B cell (primary cell): Measurements from ENCODE around the gene KLRF2. TPM values are rescaled to one million over a fixed set of nuclear protein-coding genes. Genes with fewer than 3 reads are reported as not detected.

Experiments used
- ATAC-seq: fragments of 200-7000 bp; cut with Tn5 transposase; one replicate; pipeline ENCODE4 v1.10.0; 2021; ENCODE audit warnings: low read depth, mild to moderate bottlenecking, moderate number of reproducible peaks, moderate library complexity
- CTCF ChIA-PET: fragments of 350-600 bp; sonication (Branson Sonifier 250); formaldehyde crosslinking; loops from one replicate; lab custom pipeline; 2021; ENCODE audit warnings: antibody characterized with exemption, inconsistent platforms; lab: Charles Lee
- POLR2A ChIA-PET: fragments of 350-600 bp; sonication (Branson Sonifier 250); formaldehyde crosslinking; loops from one replicate; lab custom pipeline; 2021; ENCODE audit warnings: antibody characterized with exemption; lab: Charles Lee
- DNase-seq: peaks from one replicate; pipeline ENCODE4 v3.0.0; 2013
- H2AFZ ChIP-seq: 2 replicates; pipeline ENCODE4 v1.6.1; 2012; ENCODE audit warnings: mild to moderate bottlenecking, low read depth, low read length; ENCODE audit not compliant: insufficient read depth, poor library complexity, severe bottlenecking
- H3K27ac ChIP-seq, 2 donors: 1 replicate in 1 of 2; 2 replicates in 1 of 2; pipeline ENCODE4 v1.5.1; 2012 to 2013; ENCODE audit warnings: low read length in 2 of 2, mild to moderate bottlenecking in 2 of 2, moderate library complexity in 1 of 2
- H3K27me3 ChIP-seq, 4 experiments: fragments of 200-600 bp in 1 of 4; sonication (generic) in 1 of 4; replicated peaks in 1 of 4; 1 replicate in 2 of 4; 2 replicates in 2 of 4; pipeline versions ENCODE4 v1.6.1 to v1.7.0; 2013 to 2016; ENCODE audit warnings: low read length in 3 of 4, mild to moderate bottlenecking in 2 of 4, mixed read lengths in 1 of 4, moderate library complexity in 1 of 4; ENCODE audit not compliant: insufficient read depth in 4 of 4, control insufficient read depth in 3 of 4; ENCODE audit errors: control extremely low read depth in 1 of 4
- H3K36me3 ChIP-seq, 2 experiments: replicated peaks in 1 of 2; 1 replicate in 1 of 2; 2 replicates in 1 of 2; pipeline versions ENCODE4 v1.6.1 to v1.7.1; 2013; ENCODE audit warnings: low read length in 1 of 2; ENCODE audit not compliant: insufficient read depth in 2 of 2, control insufficient read depth in 1 of 2; ENCODE audit errors: control extremely low read depth in 1 of 2, extremely low read depth in 1 of 2
- H3K4me1 ChIP-seq, 2 donors: fragments of 200-600 bp in 1 of 2; sonication (generic) in 1 of 2; 1 replicate in 1 of 2; 2 replicates in 1 of 2; pipeline versions ENCODE4 v1.5.1 to v1.6.1; 2013 to 2017; ENCODE audit warnings: low read length in 2 of 2; ENCODE audit not compliant: control insufficient read depth in 2 of 2, insufficient read depth in 2 of 2
- H3K4me2 ChIP-seq: replicated peaks from 2 replicates; pipeline ENCODE3; 2012; ENCODE audit warnings: mild to moderate bottlenecking, low read depth, low read length; ENCODE audit not compliant: poor library complexity, severe bottlenecking
- H3K4me3 ChIP-seq, 5 experiments: fragments of 200-600 bp in 1 of 5; sonication (generic) in 1 of 5; 1 replicate in 3 of 5; 2 replicates in 2 of 5; pipeline versions ENCODE4 v1.5.1 to v1.7.0; 2011 to 2016; ENCODE audit warnings: low read length in 4 of 5, mild to moderate bottlenecking in 4 of 5, low read depth in 2 of 5, control low read depth in 1 of 5, moderate library complexity in 1 of 5; ENCODE audit not compliant: insufficient read depth in 1 of 5; ENCODE audit errors: control extremely low read depth in 1 of 5, extremely low read depth in 1 of 5
- H3K79me2 ChIP-seq: fragments of 200-600 bp; sonication (generic); one replicate; pipeline ENCODE4 v1.6.0; 2016; ENCODE audit warnings: low read length; ENCODE audit not compliant: control insufficient read depth, insufficient read depth
- H3K9ac ChIP-seq: fragments of 200-600 bp; sonication (generic); 2 replicates; pipeline ENCODE4 v1.6.1; 2017; ENCODE audit warnings: mild to moderate bottlenecking, low read length, moderate library complexity
- H3K9me3 ChIP-seq, 3 donors: one replicate each; pipeline versions ENCODE4 v1.6.1 to v1.7.1; 2013; ENCODE audit warnings: low read length in 2 of 3; ENCODE audit not compliant: control insufficient read depth in 2 of 3, insufficient read depth in 1 of 3; ENCODE audit errors: control extremely low read depth in 1 of 3
- H4K20me1 ChIP-seq: 2 replicates; pipeline ENCODE4 v1.6.0; 2012; ENCODE audit warnings: mild to moderate bottlenecking, low read length; ENCODE audit not compliant: insufficient read depth, control insufficient read depth, poor library complexity, severe bottlenecking
- H3K27ac Mint-ChIP-seq: one replicate; pipeline ENCODE4 v1.8.0; 2021; ENCODE audit warnings: mixed read lengths
- H3K27me3 Mint-ChIP-seq: one replicate; pipeline ENCODE4 v1.8.0; 2021; ENCODE audit warnings: mixed read lengths
- H3K4me1 Mint-ChIP-seq: one replicate; pipeline ENCODE4 v1.8.0; 2021; ENCODE audit warnings: mixed read lengths
- H3K4me3 Mint-ChIP-seq: one replicate; pipeline ENCODE4 v1.8.0; 2021; ENCODE audit warnings: mixed read lengths
- H3K9me3 Mint-ChIP-seq: one replicate; pipeline ENCODE4 v1.8.0; 2022; ENCODE audit warnings: mixed read lengths; ENCODE audit not compliant: insufficient read depth
- EZH2 ChIP-seq: IDR thresholded peaks from 2 replicates; pipeline ENCODE4 v1.6.1; 2012; ENCODE audit warnings: borderline replicate concordance, low read depth, mild to moderate bottlenecking, moderate library complexity, low read length; ENCODE audit not compliant: insufficient read depth, poor library complexity, severe bottlenecking
- WGBS: methylation state at CpG from one replicate; pipeline ENCODE4 v1.1.5; 2013; ENCODE audit warnings: missing lambda C conversion rate; ENCODE audit not compliant: insufficient coverage; 5-methylcytosine and 5-hydroxymethylcytosine counted together
- intact Hi-C: fragments of 100-400 bp; cut with micrococcal nuclease; formaldehyde crosslinking; loops from one replicate; pipeline ENCODE4 v1.10.0; 2022
- polyA plus RNA-seq: library from polyadenylated mRNA; depleted of rRNA; stranded (reverse); fragments of >200 nt; gene quantifications from 2 replicates; pipeline ENCODE4 v1.2.3, GENCODE V29; 2012
- total RNA-seq, 2 donors: library from RNA; stranded (reverse); fragments of 120-200 nt in 1 of 2; gene quantifications; 1 replicate in 1 of 2; 2 replicates in 1 of 2; pipeline versions ENCODE4 v1.2.3 to v1.2.4, GENCODE V29; 2013 to 2022
- TF ChIP-seq, protein P1 (sequence below): fragments of 200-600 bp; IDR thresholded peaks from one replicate; pipeline ENCODE4 v1.8.0; 2022; ENCODE audit warnings: antibody characterized with exemption, mild to moderate bottlenecking

The KLRF2 gene
- total and polyA plus RNA-seq, 2 donors (not counting 1 experiment from before 2014, with no cell fraction given): 0.36 TPM; not detected in 1

DNA sequence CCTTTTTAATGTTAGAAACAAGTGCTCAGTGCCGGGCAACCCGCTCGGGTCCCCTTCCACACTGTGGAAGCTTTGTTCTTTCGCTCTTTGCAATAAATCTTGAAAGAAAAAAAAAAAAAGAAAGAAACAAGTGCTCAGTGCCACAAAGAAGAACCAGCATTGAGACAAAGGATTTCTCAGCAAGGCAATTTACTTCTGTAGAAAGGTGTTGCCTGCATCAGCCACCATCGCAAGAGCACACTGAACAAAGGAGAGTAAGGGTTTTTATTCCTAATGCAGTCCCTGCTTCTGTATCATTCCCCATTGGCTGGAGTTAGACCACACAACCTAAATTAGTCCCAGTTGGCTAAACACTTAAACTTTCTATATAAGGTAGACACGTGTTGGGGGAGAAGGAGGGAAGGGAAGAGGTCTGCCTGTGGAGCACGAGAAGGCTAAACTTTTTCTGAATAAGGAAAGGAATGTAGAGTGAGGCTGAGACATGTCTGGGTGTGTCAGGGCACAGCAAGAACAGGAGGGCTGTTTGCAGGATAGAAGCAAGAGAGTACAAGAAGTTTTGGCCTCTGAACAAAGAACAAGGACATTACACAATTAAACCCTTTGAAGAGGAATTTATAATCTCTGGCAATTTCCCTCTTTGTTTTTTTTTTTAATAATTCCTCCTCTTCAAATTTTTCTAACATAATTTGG, 21.4 kb downstream of the KLRF2 start:
- ChIA-PET POLR2A (no interaction called here), CTCF (no interaction called here)
- H3K4me1 Mint-ChIP-seq: peaks cover 8% of the 10 kb centered on the region
- Histone ChIP-seq H3K4me2 (no peak overlapping the region), H3K4me1 (peaks cover 3 to 4% of the 10 kb centered on the region in 2 donors), H3K4me3 (no peak overlapping the region), H3K9ac (no peak overlapping the region), H4K20me1 (no peaks in the 10 kb centered on the region), H3K79me2 (no peaks in the 10 kb centered on the region), H3K27me3 (no peaks in the 10 kb centered on the region), H3K36me3 (no peaks in the 10 kb centered on the region), H3K27ac (no peak overlapping the region), H2AFZ (no peak overlapping the region), H3K9me3 (peaks cover 2 to 16% (median 12%) of the 10 kb centered on the region in 3 donors)
- intact Hi-C loops: no loop called here
- 96% methylated on average over 5 of the region's 7 CpGs for whole genome bisulfite sequencing
- H3K27ac Mint-ChIP-seq: no peak overlapping the region
- DNase-seq (no peak), ATAC-seq (no peak)
- no peak overlapping the region for H3K4me3 Mint-ChIP-seq
- TF ChIP-seq EZH2: no peak
- TF ChIP-seq, protein P1, sequence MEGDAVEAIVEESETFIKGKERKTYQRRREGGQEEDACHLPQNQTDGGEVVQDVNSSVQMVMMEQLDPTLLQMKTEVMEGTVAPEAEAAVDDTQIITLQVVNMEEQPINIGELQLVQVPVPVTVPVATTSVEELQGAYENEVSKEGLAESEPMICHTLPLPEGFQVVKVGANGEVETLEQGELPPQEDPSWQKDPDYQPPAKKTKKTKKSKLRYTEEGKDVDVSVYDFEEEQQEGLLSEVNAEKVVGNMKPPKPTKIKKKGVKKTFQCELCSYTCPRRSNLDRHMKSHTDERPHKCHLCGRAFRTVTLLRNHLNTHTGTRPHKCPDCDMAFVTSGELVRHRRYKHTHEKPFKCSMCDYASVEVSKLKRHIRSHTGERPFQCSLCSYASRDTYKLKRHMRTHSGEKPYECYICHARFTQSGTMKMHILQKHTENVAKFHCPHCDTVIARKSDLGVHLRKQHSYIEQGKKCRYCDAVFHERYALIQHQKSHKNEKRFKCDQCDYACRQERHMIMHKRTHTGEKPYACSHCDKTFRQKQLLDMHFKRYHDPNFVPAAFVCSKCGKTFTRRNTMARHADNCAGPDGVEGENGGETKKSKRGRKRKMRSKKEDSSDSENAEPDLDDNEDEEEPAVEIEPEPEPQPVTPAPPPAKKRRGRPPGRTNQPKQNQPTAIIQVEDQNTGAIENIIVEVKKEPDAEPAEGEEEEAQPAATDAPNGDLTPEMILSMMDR: no peak
- H3K27me3 Mint-ChIP-seq: peaks cover 8% of the 10 kb centered on the region
- peaks cover 9% of the 10 kb centered on the region for H3K9me3 Mint-ChIP-seq

DNA sequence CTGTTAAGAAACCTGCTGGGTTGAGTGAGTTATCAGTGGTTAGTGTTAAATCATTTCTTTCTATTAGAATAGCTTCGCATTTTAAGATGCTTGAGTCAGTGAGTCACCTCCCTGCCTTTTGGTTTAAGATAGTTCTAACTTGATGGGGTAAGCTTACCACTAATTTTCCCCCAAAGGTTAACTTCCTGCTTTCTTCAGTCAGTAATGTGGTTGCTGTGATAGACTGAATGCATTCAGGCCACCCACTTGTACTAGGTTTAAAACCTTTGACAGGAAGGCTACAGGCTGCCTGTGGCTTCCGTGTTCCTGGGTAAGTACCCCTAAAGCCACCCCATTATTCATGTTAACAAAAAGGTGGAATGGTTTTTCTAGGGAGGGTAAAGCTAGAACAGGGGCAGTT, 25.6 kb downstream of the KLRF2 start:
- no peaks in the 10 kb centered on the region for H4K20me1 ChIP-seq
- ChIA-PET CTCF (interaction anchor here (0.6 to 2.2 kb wide), 8 partner anchors 10 to 157 kb away, joined by 3 to 8 read pairs (median 4); no protein-coding TSS in a partner anchor), POLR2A (no interaction called here)
- no peaks in the 10 kb centered on the region for H3K79me2 ChIP-seq
- intact Hi-C loops: no loop called here
- H3K27ac ChIP-seq: no peak overlapping the region
- peaks cover 3 to 4% of the 10 kb centered on the region in 2 donors for H3K4me1 ChIP-seq
- no peak for DNase-seq
- no peak overlapping the region for H3K4me2 ChIP-seq
- no peak overlapping the region for H3K9ac ChIP-seq
- peak; percentile 51 for ATAC-seq
- H2AFZ ChIP-seq: no peak overlapping the region
- H3K27me3 ChIP-seq: no peaks in the 10 kb centered on the region
- Mint-ChIP-seq H3K4me3 (no peak overlapping the region), H3K27ac (no peak overlapping the region), H3K27me3 (peaks cover 6% of the 10 kb centered on the region), H3K4me1 (peaks cover 8% of the 10 kb centered on the region), H3K9me3 (peaks cover 15% of the 10 kb centered on the region)
- no peaks in the 10 kb centered on the region for H3K36me3 ChIP-seq
- H3K9me3 ChIP-seq: peaks cover 2 to 33% (median 32%) of the 10 kb centered on the region in 3 donors
- no peak overlapping the region for H3K4me3 ChIP-seq
- TF ChIP-seq, protein P1: no peak
- TF ChIP-seq EZH2: no peak
- no CpG with 5 or more reads among the region's 2 CpGs for WGBS
